Left ventricle myocardium superior (tissue), 1 donor: ENCODE data around the gene SRGAP3. TPM values are rescaled to one million over a fixed set of nuclear protein-coding genes. Genes with fewer than 3 reads are reported as not detected.
A peak's percentile ranks its signal among the peaks of the same experiment; 100 is the strongest.

Experiments used
- ATAC-seq: fragments of 200-7000 bp; cut with Tn5 transposase; one replicate; pipeline ENCODE4 v1.9.1; 2020; ENCODE audit warnings: mild to moderate bottlenecking, moderate library complexity
- DNase-seq: peaks from one replicate; pipeline ENCODE4 v3.0.0-alpha.2; 2020
- intact Hi-C: fragments of 100-400 bp; cut with micrococcal nuclease; formaldehyde crosslinking; loops from one replicate; pipeline ENCODE4 v1.11.0; 2022
- total RNA-seq: library from RNA; stranded (reverse); fragmentation: NEBNext Ultra II Directional; extraction: Animal tissue kit (Norgen Biotek cat#: 25700); gene quantifications from one replicate; pipeline ENCODE4 v1.2.1, GENCODE V29; 2021
- donor health status: DM: no; HTN: yes; CAD: no; lungs with severe emphysema.

The SRGAP3 gene
- total RNA-seq, 1 donor from 2014 or later = 6.4 TPM

- ATAC-seq (no peak), DNase-seq (no peak)
- intact Hi-C loops = no loop called here
Observed at GRCh38 chr3:9208605-9209152, 40.8 kb downstream of the SRGAP3 start.

- intact Hi-C loops = no loop called here
- DNase-seq = no peak
- no peak for ATAC-seq
Observed at GRCh38 chr3:9207116-9207763, 42.2 kb downstream of the SRGAP3 start.

GRCh38 chr3:9206287-9206686 lies 43.2 kb downstream of the SRGAP3 start:
- DNase-seq (no peak), ATAC-seq (no peak)
- intact Hi-C loops = no loop called here

- ATAC-seq = no peak
- intact Hi-C loops = no loop called here
- no peak for DNase-seq
Observed at GRCh38 chr3:9205345-9206143, 43.9 kb downstream of the SRGAP3 start.

- ATAC-seq = no peak
- intact Hi-C loops = no loop called here
- DNase-seq = no peak
Observed at GRCh38 chr3:9204253-9204992, 45.0 kb downstream of the SRGAP3 start.

- ATAC-seq = no peak
Observed at GRCh38 chr3:9203317-9203716, 46.1 kb downstream of the SRGAP3 start.

GRCh38 chr3:9202546-9202945 lies 46.9 kb downstream of the SRGAP3 start:
- no peak for ATAC-seq
- intact Hi-C loops = no loop called here
- DNase-seq = no peak

More at GRCh38 chr3:9203317-9203716, 46.1 kb downstream of the SRGAP3 start:
- intact Hi-C loops = no loop called here
- DNase-seq = no peak

GRCh38 chr3:9201955-9202354 lies 47.5 kb downstream of the SRGAP3 start:
- ATAC-seq (no peak), DNase-seq (no peak)
- intact Hi-C loops = no loop called here

GRCh38 chr3:9201266-9201665 lies 48.2 kb downstream of the SRGAP3 start:
- DNase-seq = peak; percentile 44
- intact Hi-C loops = no loop called here

GRCh38 chr3:9199775-9200174 lies 49.7 kb downstream of the SRGAP3 start:
- ATAC-seq (no peak), DNase-seq (no peak)

More at GRCh38 chr3:9201266-9201665, 48.2 kb downstream of the SRGAP3 start:
- peak; percentile 48 for ATAC-seq

GRCh38 chr3:9198899-9199335 lies 50.5 kb downstream of the SRGAP3 start:
- ATAC-seq = peak; percentile 55
- intact Hi-C loops = no loop called here
- DNase-seq = no peak

More at GRCh38 chr3:9199775-9200174, 49.7 kb downstream of the SRGAP3 start:
- intact Hi-C loops = no loop called here

GRCh38 chr3:9198261-9198660 lies 51.2 kb downstream of the SRGAP3 start:
- intact Hi-C loops = no loop called here

GRCh38 chr3:9196020-9196419 lies 53.4 kb downstream of the SRGAP3 start:
- ATAC-seq (no peak), DNase-seq (no peak)
- intact Hi-C loops = no loop called here

More at GRCh38 chr3:9198261-9198660, 51.2 kb downstream of the SRGAP3 start:
- no peak for DNase-seq
- no peak for ATAC-seq

- DNase-seq = no peak
- no peak for ATAC-seq
Observed at GRCh38 chr3:9195390-9195789, 54.1 kb downstream of the SRGAP3 start.

GRCh38 chr3:9194509-9195184 lies 54.8 kb downstream of the SRGAP3 start:
- no peak for DNase-seq
- intact Hi-C loops = no loop called here
- ATAC-seq = no peak

More at GRCh38 chr3:9195390-9195789, 54.1 kb downstream of the SRGAP3 start:
- intact Hi-C loops = no loop called here

- peak; percentile 45 for ATAC-seq
- no peak for DNase-seq
- intact Hi-C loops = no loop called here
Observed at GRCh38 chr3:9193633-9194195, 55.7 kb downstream of the SRGAP3 start.

- ATAC-seq (no peak), DNase-seq (no peak)
- intact Hi-C loops = no loop called here
Observed at GRCh38 chr3:9193211-9193610, 56.2 kb downstream of the SRGAP3 start.

- ATAC-seq (peak; percentile 59), DNase-seq (no peak)
Observed at GRCh38 chr3:9192248-9193025, 57.0 kb downstream of the SRGAP3 start.

More at GRCh38 chr3:9192248-9193025, 57.0 kb downstream of the SRGAP3 start:
- intact Hi-C loops = no loop called here
